Osteocyte (in vitro differentiated cells): ENCODE results near the gene ZNF44. TPM values are rescaled to one million over a fixed set of nuclear protein-coding genes. Genes with fewer than 3 reads are reported as not detected.

ENCODE experiments used
- DNase-seq: peaks from one replicate; pipeline ENCODE4 v3.0.0; 2021; ENCODE audit warnings: mixed read lengths; ENCODE audit not compliant: unreplicated experiment; ENCODE audit errors: extremely low spot score
- H3K27ac Mint-ChIP-seq: one replicate; pipeline ENCODE4 v1.8.0; 2021; ENCODE audit warnings: mild to moderate bottlenecking, mixed read lengths; ENCODE audit not compliant: unreplicated experiment
- H3K27me3 Mint-ChIP-seq: one replicate; pipeline ENCODE4 v1.8.0; 2021; ENCODE audit warnings: mixed read lengths; ENCODE audit not compliant: unreplicated experiment
- H3K36me3 Mint-ChIP-seq: one replicate; pipeline ENCODE4 v1.8.0; 2021; ENCODE audit warnings: mixed read lengths; ENCODE audit not compliant: unreplicated experiment
- H3K4me1 Mint-ChIP-seq: one replicate; pipeline ENCODE4 v1.8.0; 2021; ENCODE audit warnings: mixed read lengths; ENCODE audit not compliant: unreplicated experiment
- H3K4me3 Mint-ChIP-seq: one replicate; pipeline ENCODE4 v1.8.0; 2021; ENCODE audit warnings: mild to moderate bottlenecking, moderate library complexity, mixed read lengths; ENCODE audit not compliant: unreplicated experiment
- H3K9me3 Mint-ChIP-seq: one replicate; pipeline ENCODE4 v1.8.0; 2021; ENCODE audit warnings: mixed read lengths; ENCODE audit not compliant: unreplicated experiment
- CTCF ChIP-seq: fragments of 200-600 bp; sonication (generic); IDR thresholded peaks from 2 replicates; pipeline ENCODE4 v1.5.0; 2021; ENCODE audit warnings: antibody characterized with exemption, mild to moderate bottlenecking, moderate library complexity
- total RNA-seq: library from RNA; stranded (reverse); gene quantifications from 2 replicates; pipeline ENCODE4 v1.2.1, GENCODE V29; 2021

Gene ZNF44
- total RNA-seq, 1 donor from 2014 or later, result 7.8 TPM

- H3K9me3 Mint-ChIP-seq, result peaks cover 20% of the 10 kb centered on the region
- H3K36me3 Mint-ChIP-seq, result peaks cover 11% of the 10 kb centered on the region
- no peak for DNase-seq
- H3K27me3 Mint-ChIP-seq, result no peaks in the 10 kb centered on the region
- H3K4me3 Mint-ChIP-seq, result no peak overlapping the region
- no peaks in the 10 kb centered on the region for H3K4me1 Mint-ChIP-seq
- no peak for TF ChIP-seq CTCF
- no peak overlapping the region for H3K27ac Mint-ChIP-seq
These were observed 33.1 kb downstream of the ZNF44 start for GRCh38 chr19:12261554-12261953.

DNA sequence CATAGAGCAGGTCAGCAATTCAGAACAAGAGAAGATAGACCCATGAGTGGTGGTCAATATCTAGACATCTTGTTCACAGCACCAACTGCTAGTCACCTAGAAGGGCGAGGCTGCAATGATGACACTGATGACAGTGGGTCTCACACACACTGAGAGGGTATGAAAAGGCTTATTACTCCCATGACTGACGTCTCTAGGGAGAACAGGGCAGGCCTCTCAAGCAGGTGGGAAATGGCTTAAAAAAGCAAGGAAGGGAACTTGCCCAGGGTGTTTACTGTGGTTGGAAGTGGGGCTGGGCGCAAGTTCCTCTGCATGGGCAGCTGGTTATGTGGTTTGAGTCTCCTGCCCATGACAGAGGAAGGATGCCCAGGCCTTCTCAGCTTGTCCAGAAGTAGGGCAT, 33.8 kb downstream of the ZNF44 start:
- Mint-ChIP-seq H3K4me3 (no peak overlapping the region), H3K27me3 (no peaks in the 10 kb centered on the region), H3K27ac (no peak overlapping the region), H3K36me3 (peaks cover 11% of the 10 kb centered on the region), H3K9me3 (peaks cover 20% of the 10 kb centered on the region), H3K4me1 (no peaks in the 10 kb centered on the region)
- TF ChIP-seq CTCF, result no peak
- DNase-seq, result no peak

DNA sequence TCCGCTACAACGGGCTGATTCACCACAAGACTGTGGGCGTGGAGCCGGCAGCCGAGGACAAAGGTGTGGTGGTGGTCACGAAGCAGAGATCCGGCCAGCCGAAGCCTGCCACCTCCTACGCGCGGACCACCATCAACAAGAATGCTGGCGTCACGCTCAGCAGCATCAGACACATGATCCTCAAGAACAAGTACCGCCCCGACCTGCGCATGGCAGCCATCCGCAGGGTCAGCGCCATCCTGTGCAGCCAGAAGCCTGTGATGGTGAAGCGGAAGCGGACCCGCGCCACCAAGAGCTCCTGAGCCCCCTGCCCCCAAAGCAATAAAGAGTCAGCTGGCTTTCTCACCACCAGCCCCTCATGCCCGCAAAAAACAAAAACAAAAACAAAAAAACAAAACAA, 34.4 kb downstream of the ZNF44 start:
- Mint-ChIP-seq H3K9me3 (peaks cover 19% of the 10 kb centered on the region), H3K27me3 (no peaks in the 10 kb centered on the region), H3K27ac (no peak overlapping the region), H3K4me1 (no peaks in the 10 kb centered on the region), H3K36me3 (peaks cover 7% of the 10 kb centered on the region), H3K4me3 (no peak overlapping the region)
- no peak for TF ChIP-seq CTCF
- no peak for DNase-seq

DNA sequence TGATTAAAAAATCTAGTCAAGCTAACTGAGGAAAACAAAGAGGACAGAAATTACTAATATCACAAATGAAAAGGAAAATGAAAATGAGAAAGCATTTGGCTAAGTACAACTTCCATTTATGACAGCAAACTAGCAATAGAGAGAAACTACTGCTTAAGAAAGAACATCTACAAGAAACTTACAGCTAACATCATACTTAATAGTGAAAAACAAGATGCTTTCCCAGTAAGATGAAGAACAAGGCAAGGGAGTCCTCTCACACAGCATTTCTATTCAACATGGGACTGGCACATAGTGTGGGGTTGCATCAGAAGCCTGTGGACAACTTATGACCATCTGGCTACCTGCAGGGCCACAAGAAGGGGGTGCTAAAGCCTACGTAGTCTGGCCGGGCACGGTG, 39.3 kb downstream of the ZNF44 start:
- H3K4me1 Mint-ChIP-seq, result no peaks in the 10 kb centered on the region
- H3K27me3 Mint-ChIP-seq, result no peaks in the 10 kb centered on the region
- H3K36me3 Mint-ChIP-seq, result peaks cover 7% of the 10 kb centered on the region
- H3K9me3 Mint-ChIP-seq, result peaks cover 15% of the 10 kb centered on the region
- no peak overlapping the region for H3K27ac Mint-ChIP-seq
- no peak for DNase-seq
- no peak for TF ChIP-seq CTCF
- no peak overlapping the region for H3K4me3 Mint-ChIP-seq

DNA sequence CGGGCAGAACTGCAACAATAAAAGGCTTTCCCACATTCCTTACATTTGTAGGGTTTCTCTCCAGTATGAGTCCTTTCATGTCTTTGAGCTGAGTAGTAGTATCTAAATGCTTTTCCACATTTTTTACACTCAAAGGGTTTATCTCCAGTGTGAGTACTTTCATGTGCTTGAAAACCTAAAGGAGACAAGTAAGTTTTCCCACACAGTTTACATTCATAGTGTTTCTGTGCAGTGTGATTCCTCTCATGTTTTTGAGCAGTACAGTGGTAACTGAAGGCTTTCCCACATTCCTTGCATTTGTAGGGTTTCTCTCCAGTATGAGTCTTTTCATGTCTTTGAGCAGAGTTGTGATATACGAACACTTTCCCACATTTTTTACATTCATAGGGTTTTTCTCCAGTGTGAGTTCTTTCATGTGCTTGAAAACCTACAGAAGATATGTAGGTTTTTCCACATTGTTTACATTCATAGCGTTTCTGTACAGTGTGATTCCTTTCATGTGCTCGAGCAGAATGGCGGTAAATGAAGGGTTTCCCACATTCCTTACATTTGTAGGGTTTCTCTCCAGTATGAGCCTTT, 47.0 kb downstream of the ZNF44 start:
- H3K27me3 Mint-ChIP-seq, result no peaks in the 10 kb centered on the region
- H3K36me3 Mint-ChIP-seq, result peaks cover 62% of the 10 kb centered on the region
- no peak overlapping the region for H3K27ac Mint-ChIP-seq
- no peaks in the 10 kb centered on the region for H3K4me1 Mint-ChIP-seq
- peaks cover 39% of the 10 kb centered on the region for H3K9me3 Mint-ChIP-seq
- H3K4me3 Mint-ChIP-seq, result no peak overlapping the region
- TF ChIP-seq CTCF, result no peak
- no peak for DNase-seq
